KMS-11 (cell line): ENCODE measurements around the gene RNF8.

ENCODE experiments used
- H2AFZ ChIP-seq: fragments of 200-600 bp; sonication (generic); 2 replicates; pipeline ENCODE4 v1.6.1; 2016; ENCODE audit warnings: antibody characterized with exemption, mixed run types, low read depth
- H3K27ac ChIP-seq: fragments of 200-600 bp; sonication (generic); 2 replicates; pipeline ENCODE4 v1.6.1; 2016; ENCODE audit warnings: mild to moderate bottlenecking, mixed run types
- H3K27me3 ChIP-seq: fragments of 200-600 bp; sonication (generic); 2 replicates; pipeline ENCODE4 v1.6.1; 2017; ENCODE audit warnings: mild to moderate bottlenecking, low read depth, mixed run types, moderate library complexity; ENCODE audit not compliant: insufficient read depth
- H3K36me3 ChIP-seq: fragments of 200-600 bp; sonication (generic); 2 replicates; pipeline ENCODE4 v1.6.1; 2017; ENCODE audit warnings: mild to moderate bottlenecking, mixed run types; ENCODE audit not compliant: insufficient read depth
- H3K4me1 ChIP-seq: fragments of 200-600 bp; sonication (generic); 2 replicates; pipeline ENCODE4 v1.6.1; 2016; ENCODE audit warnings: mild to moderate bottlenecking, low read depth, mixed run types; ENCODE audit not compliant: poor library complexity, severe bottlenecking
- H3K4me2 ChIP-seq: fragments of 200-600 bp; sonication (generic); 2 replicates; pipeline ENCODE4 v1.7.0; 2016; ENCODE audit warnings: mild to moderate bottlenecking, mixed run types
- H3K4me3 ChIP-seq: fragments of 200-600 bp; sonication (generic); IDR thresholded peaks from 2 replicates; pipeline ENCODE4 v1.6.1; 2017; ENCODE audit warnings: low read depth, low read length, mixed read lengths; ENCODE audit not compliant: insufficient read depth
- H3K79me2 ChIP-seq: fragments of 200-600 bp; sonication (generic); 2 replicates; pipeline ENCODE4 v1.6.1; 2016; ENCODE audit warnings: low read depth, mixed run types; ENCODE audit not compliant: insufficient read depth
- H3K9ac ChIP-seq: fragments of 200-600 bp; sonication (generic); 2 replicates; pipeline ENCODE4 v1.6.1; 2016; ENCODE audit warnings: mild to moderate bottlenecking, mixed run types
- H4K20me1 ChIP-seq: fragments of 200-600 bp; sonication (generic); 2 replicates; pipeline ENCODE4 v1.6.1; 2016; ENCODE audit warnings: mild to moderate bottlenecking, mixed run types; ENCODE audit not compliant: insufficient read depth
- TF ChIP-seq, protein P1 (sequence below): fragments of 200-600 bp; sonication (generic); conservative IDR thresholded peaks from 2 replicates; pipeline ENCODE4 v1.6.1; 2017; ENCODE audit warnings: low read depth, mild to moderate bottlenecking, antibody characterized with exemption, low read length, moderate library complexity, mixed read lengths

Gene RNF8

DNA sequence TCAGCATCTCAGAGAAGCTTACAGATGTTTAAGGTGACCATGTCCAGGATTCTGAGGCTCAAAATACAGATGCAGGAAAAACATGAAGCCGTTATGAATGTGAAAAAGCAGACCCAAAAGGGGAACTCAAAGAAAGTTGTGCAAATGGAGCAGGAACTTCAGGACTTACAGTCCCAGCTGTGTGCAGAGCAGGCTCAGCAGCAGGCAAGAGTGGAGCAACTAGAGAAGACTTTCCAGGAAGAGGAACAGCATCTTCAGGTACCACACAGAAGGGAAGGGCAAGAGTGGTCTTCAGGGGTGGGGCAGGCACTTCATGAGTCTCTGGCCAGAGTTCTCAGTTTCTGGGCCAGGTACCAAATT is 15.2 kb downstream of the RNF8 start:
- TF ChIP-seq, protein P1, sequence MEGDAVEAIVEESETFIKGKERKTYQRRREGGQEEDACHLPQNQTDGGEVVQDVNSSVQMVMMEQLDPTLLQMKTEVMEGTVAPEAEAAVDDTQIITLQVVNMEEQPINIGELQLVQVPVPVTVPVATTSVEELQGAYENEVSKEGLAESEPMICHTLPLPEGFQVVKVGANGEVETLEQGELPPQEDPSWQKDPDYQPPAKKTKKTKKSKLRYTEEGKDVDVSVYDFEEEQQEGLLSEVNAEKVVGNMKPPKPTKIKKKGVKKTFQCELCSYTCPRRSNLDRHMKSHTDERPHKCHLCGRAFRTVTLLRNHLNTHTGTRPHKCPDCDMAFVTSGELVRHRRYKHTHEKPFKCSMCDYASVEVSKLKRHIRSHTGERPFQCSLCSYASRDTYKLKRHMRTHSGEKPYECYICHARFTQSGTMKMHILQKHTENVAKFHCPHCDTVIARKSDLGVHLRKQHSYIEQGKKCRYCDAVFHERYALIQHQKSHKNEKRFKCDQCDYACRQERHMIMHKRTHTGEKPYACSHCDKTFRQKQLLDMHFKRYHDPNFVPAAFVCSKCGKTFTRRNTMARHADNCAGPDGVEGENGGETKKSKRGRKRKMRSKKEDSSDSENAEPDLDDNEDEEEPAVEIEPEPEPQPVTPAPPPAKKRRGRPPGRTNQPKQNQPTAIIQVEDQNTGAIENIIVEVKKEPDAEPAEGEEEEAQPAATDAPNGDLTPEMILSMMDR = no peak
- H2AFZ ChIP-seq = no peak overlapping the region
- H3K27me3 ChIP-seq = no peaks in the 10 kb centered on the region
- no peak overlapping the region for H3K4me3 ChIP-seq
- H3K4me2 ChIP-seq = no peak overlapping the region
- no peaks in the 10 kb centered on the region for H3K79me2 ChIP-seq
- H4K20me1 ChIP-seq = no peaks in the 10 kb centered on the region
- H3K9ac ChIP-seq = no peak overlapping the region
- no peaks in the 10 kb centered on the region for H3K36me3 ChIP-seq
- peaks cover 7% of the 10 kb centered on the region for H3K4me1 ChIP-seq
- H3K27ac ChIP-seq = no peak overlapping the region

DNA sequence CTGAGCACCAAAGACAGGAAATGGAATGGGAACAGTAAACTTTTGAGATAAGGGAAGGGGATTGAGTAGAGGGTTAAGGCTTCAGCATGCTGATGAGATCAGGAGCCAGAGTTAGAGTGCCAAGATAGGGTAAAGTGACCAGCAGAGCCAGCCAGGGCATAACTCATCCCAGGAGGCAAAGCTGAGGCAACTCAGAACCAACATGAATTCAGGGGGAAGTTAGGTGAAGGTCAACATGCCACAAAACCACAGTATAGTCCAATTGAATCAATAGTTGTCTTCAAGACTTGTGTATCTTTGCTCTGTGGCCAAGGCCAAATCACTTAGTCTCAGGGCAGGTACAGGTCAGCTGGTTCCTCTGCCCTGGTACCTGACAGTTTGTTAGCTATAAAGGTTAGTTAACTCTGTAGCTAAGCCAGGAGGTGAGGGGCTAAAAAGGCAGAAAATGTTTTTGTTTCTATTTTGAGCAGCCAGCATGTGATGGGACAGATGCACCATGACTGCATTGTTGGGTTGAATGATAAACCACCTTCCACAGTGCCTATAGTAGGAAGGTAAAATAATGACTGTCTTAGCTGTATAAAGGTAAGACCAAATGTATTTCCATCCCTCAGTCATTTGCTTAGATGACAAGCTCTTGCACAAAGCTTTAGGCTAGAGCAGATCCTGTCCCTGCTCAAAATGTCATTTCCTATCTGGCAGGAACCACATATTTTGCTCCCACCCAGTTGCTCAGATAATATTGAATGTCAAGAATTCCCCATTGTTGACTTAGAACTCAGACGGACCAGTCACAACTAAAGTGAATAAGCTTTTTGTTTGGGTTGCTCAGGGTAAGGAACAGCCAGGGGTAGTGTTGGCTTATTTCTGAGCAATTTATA is 15.8 kb downstream of the RNF8 start:
- no peaks in the 10 kb centered on the region for H4K20me1 ChIP-seq
- H3K9ac ChIP-seq = no peak overlapping the region
- no peaks in the 10 kb centered on the region for H3K36me3 ChIP-seq
- no peak overlapping the region for H2AFZ ChIP-seq
- no peaks in the 10 kb centered on the region for H3K27me3 ChIP-seq
- no peak overlapping the region for H3K4me3 ChIP-seq
- no peaks in the 10 kb centered on the region for H3K79me2 ChIP-seq
- TF ChIP-seq, protein P1 = no peak
- H3K4me2 ChIP-seq = no peak overlapping the region
- H3K27ac ChIP-seq = no peak overlapping the region
- peaks cover 7% of the 10 kb centered on the region for H3K4me1 ChIP-seq

DNA sequence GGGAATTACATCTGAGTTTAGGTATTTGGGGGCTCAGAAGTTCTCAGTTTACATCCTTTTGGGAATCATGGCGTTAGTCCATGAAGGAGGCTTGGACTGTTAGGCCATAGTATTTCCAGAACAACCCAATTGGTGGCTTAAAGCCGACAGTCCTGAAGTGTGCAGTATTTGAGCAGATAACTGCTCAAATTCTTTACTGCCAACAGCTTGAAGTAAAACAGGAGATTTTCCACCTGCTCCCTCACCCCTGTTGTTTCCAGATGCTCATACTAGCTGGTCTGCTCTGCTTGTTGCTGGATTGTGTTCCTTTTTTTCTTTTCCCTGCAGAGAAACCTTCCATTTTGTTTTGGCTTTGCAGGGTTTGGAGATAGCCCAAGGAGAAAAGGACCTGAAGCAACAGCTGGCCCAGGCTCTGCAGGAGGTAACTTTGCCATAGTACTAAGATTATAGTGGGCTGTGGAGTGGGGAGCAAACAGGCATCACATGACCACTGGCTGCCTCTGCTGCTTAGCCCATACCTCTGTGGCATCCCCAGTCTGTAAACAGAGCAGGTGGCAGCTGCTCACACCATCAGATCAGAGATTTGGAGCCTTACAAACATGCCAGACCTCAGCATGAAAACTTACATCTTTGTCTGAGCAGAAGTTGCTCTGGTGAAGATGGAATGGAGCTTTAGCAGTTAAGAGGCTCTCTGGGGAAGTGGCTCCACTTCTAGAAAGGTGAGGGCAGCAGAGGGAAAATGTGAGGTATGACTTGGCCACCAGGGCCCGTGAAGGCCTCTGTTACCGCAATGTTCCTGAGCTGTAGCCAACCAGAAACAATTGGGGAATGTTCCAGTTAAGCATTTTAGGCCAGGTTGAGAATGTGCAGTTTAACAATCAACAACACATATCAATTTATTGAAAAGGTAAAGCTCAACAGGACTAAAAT is 17.6 kb downstream of the RNF8 start:
- Histone ChIP-seq H3K27ac (no peak overlapping the region), H4K20me1 (no peaks in the 10 kb centered on the region), H3K4me3 (no peak overlapping the region), H3K36me3 (no peaks in the 10 kb centered on the region), H3K27me3 (no peaks in the 10 kb centered on the region), H3K9ac (no peak overlapping the region), H3K4me1 (peaks cover 7% of the 10 kb centered on the region), H3K79me2 (no peaks in the 10 kb centered on the region), H2AFZ (no peak overlapping the region), H3K4me2 (no peak overlapping the region)
- TF ChIP-seq, protein P1 = no peak

DNA sequence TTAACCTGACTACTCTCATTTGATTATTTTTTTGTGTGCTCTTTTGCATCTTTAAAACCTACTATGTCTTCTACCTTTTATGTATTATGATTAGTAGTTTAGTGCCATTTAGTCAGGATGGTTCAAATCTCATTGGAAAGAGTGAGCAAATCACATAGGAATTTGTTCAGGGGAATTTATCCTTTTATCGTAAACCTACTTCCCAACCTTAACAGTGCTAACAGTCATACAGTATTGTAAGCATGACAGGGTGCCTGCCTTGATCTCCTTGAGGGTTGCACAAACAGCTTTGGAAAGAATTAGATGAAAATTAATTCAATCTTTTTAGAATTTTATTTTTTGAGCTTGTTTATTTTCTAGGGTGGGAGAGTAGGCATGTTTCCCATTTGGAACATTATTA is 18.3 kb downstream of the RNF8 start:
- H3K4me3 ChIP-seq = no peak overlapping the region
- H3K4me1 ChIP-seq = peaks cover 7% of the 10 kb centered on the region
- no peak overlapping the region for H3K9ac ChIP-seq
- H2AFZ ChIP-seq = no peak overlapping the region
- H3K27me3 ChIP-seq = no peaks in the 10 kb centered on the region
- H3K79me2 ChIP-seq = no peaks in the 10 kb centered on the region
- TF ChIP-seq, protein P1 = no peak
- no peak overlapping the region for H3K27ac ChIP-seq
- H4K20me1 ChIP-seq = no peaks in the 10 kb centered on the region
- no peaks in the 10 kb centered on the region for H3K36me3 ChIP-seq
- no peak overlapping the region for H3K4me2 ChIP-seq
